HepG2 (cell line): Measurements from ENCODE around the gene NLRC5. TPM values are rescaled to one million over a fixed set of nuclear protein-coding genes. Genes with fewer than 3 reads are reported as not detected.

Experiments
- AKAP8 ChIP-seq: sonication (generic); formaldehyde crosslinking; IDR thresholded peaks from 2 replicates; pipeline ENCODE4 v1.5.1; 2020; ENCODE audit warnings: mild to moderate bottlenecking, missing genetic modification reagents
- HMGXB3 ChIP-seq: sonication (generic); formaldehyde crosslinking; IDR thresholded peaks from 2 replicates; pipeline ENCODE4 v1.4.0; 2020; ENCODE audit warnings: missing genetic modification reagents, borderline replicate concordance
- KAT8 ChIP-seq: IDR thresholded peaks from 2 replicates; pipeline ENCODE4 v1.6.1; 2016; ENCODE audit warnings: missing genetic modification reagents, missing compliant biosample characterization
- SALL2 ChIP-seq: sonication (generic); formaldehyde crosslinking; IDR thresholded peaks from 2 replicates; pipeline ENCODE4 v1.8.1; 2023; ENCODE audit warnings: mild to moderate bottlenecking, missing genetic modification reagents, inconsistent platforms
- TEF ChIP-seq: sonication (generic); formaldehyde crosslinking; IDR thresholded peaks from 2 replicates; pipeline ENCODE4 v1.5.0; 2020; ENCODE audit warnings: missing genetic modification reagents
- TP53 ChIP-seq: sonication (generic); formaldehyde crosslinking; conservative IDR thresholded peaks from 2 replicates; pipeline ENCODE4 v1.4.0; 2020; ENCODE audit warnings: missing genetic modification reagents
- ZNF251 ChIP-seq: sonication (generic); formaldehyde crosslinking; IDR thresholded peaks from 2 replicates; pipeline ENCODE4 v1.9.0; 2021; ENCODE audit warnings: mild to moderate bottlenecking, missing genetic modification reagents
- ZNF274 ChIP-seq: sonication (generic); formaldehyde crosslinking; IDR thresholded peaks from 2 replicates; pipeline ENCODE4 v1.5.1; 2020; ENCODE audit warnings: mild to moderate bottlenecking, missing genetic modification reagents
- ZSCAN30 ChIP-seq: sonication (generic); formaldehyde crosslinking; IDR thresholded peaks from 2 replicates; pipeline ENCODE4 v1.5.0; 2020; ENCODE audit warnings: mild to moderate bottlenecking, missing genetic modification reagents
- polyA plus RNA-seq, 8 experiments: library from polyadenylated mRNA; depleted of rRNA in 3 of 8; stranded (reverse) in 7 of 8; unstranded in 1 of 8; fragments of >200 nt; fragmentation: Illumina TruSeq in 4 of 8; extraction: Trizol in 4 of 8; gene quantifications; 2 replicates each; pipeline versions ENCODE4 v1.2.1 to v1.2.3, GENCODE V29; 2011 to 2016; ENCODE audit warnings: low read depth in 4 of 8, missing spikeins in 1 of 8, mixed read lengths in 1 of 8; ENCODE audit not compliant: insufficient read depth in 1 of 8
- total RNA-seq, 5 experiments: library from RNA; depleted of rRNA; stranded (reverse); fragments of >200 nt; fragmentation: Illumina TruSeq; extraction: Trizol; gene quantifications; 2 replicates each; pipeline ENCODE4 v1.2.3, GENCODE V29; 2016; ENCODE audit warnings: low read depth in 1 of 5
- TF ChIP-seq, protein P1 (sequence below): sonication (generic); formaldehyde crosslinking; IDR thresholded peaks from 2 replicates; pipeline ENCODE4 v1.4.0; 2020; ENCODE audit warnings: missing genetic modification reagents
- TF ChIP-seq, protein P2 (sequence below): sonication (generic); formaldehyde crosslinking; IDR thresholded peaks from 2 replicates; pipeline ENCODE4 v1.5.0; 2020; ENCODE audit warnings: missing genetic modification reagents
- TF ChIP-seq, protein P3 (sequence below): sonication (generic); formaldehyde crosslinking; IDR thresholded peaks from 2 replicates; pipeline ENCODE4 v1.4.0; 2020; ENCODE audit warnings: mild to moderate bottlenecking, low read depth, missing genetic modification reagents

Gene NLRC5
- total and polyA plus RNA-seq, 2 of the 13 experiments (the other 11 are each of a cell fraction or from before 2014, with no cell fraction given) = 6.3 to 12.7 TPM

- TF ChIP-seq, protein P1, sequence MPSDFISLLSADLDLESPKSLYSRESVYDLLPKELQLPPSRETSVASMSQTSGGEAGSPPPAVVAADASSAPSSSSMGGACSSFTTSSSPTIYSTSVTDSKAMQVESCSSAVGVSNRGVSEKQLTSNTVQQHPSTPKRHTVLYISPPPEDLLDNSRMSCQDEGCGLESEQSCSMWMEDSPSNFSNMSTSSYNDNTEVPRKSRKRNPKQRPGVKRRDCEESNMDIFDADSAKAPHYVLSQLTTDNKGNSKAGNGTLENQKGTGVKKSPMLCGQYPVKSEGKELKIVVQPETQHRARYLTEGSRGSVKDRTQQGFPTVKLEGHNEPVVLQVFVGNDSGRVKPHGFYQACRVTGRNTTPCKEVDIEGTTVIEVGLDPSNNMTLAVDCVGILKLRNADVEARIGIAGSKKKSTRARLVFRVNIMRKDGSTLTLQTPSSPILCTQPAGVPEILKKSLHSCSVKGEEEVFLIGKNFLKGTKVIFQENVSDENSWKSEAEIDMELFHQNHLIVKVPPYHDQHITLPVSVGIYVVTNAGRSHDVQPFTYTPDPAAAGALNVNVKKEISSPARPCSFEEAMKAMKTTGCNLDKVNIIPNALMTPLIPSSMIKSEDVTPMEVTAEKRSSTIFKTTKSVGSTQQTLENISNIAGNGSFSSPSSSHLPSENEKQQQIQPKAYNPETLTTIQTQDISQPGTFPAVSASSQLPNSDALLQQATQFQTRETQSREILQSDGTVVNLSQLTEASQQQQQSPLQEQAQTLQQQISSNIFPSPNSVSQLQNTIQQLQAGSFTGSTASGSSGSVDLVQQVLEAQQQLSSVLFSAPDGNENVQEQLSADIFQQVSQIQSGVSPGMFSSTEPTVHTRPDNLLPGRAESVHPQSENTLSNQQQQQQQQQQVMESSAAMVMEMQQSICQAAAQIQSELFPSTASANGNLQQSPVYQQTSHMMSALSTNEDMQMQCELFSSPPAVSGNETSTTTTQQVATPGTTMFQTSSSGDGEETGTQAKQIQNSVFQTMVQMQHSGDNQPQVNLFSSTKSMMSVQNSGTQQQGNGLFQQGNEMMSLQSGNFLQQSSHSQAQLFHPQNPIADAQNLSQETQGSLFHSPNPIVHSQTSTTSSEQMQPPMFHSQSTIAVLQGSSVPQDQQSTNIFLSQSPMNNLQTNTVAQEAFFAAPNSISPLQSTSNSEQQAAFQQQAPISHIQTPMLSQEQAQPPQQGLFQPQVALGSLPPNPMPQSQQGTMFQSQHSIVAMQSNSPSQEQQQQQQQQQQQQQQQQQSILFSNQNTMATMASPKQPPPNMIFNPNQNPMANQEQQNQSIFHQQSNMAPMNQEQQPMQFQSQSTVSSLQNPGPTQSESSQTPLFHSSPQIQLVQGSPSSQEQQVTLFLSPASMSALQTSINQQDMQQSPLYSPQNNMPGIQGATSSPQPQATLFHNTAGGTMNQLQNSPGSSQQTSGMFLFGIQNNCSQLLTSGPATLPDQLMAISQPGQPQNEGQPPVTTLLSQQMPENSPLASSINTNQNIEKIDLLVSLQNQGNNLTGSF = no peak
- TF ChIP-seq ZSCAN30 (CRISPR knock-in tag) (peak; percentile 47; the same call in 1 of the 2 replicates), TEF (CRISPR knock-in tag) (no peak), KAT8 (CRISPR knock-in tag) (peak; percentile 55; the same call in 1 of the 2 replicates), ZNF274 (CRISPR knock-in tag) (peak; percentile 82; the same call in 1 of the 2 replicates), ZNF251 (no peak), SALL2 (CRISPR knock-in tag) (no peak), TP53 (CRISPR knock-in tag) (no peak), HMGXB3 (CRISPR knock-in tag) (no peak), AKAP8 (no peak)
- TF ChIP-seq, protein P2, sequence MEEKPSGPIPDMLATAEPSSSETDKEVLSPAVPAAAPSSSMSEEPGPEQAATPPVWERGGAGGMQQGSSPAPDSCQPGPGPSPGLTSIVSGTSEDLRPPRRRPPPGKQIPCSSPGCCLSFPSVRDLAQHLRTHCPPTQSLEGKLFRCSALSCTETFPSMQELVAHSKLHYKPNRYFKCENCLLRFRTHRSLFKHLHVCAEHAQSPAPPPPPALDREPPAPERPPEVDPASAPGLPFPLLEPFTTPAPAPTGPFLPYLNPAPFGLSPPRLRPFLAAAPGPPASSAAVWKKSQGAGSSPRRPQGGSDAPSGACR (CRISPR knock-in tag) = no peak
- TF ChIP-seq, protein P3, sequence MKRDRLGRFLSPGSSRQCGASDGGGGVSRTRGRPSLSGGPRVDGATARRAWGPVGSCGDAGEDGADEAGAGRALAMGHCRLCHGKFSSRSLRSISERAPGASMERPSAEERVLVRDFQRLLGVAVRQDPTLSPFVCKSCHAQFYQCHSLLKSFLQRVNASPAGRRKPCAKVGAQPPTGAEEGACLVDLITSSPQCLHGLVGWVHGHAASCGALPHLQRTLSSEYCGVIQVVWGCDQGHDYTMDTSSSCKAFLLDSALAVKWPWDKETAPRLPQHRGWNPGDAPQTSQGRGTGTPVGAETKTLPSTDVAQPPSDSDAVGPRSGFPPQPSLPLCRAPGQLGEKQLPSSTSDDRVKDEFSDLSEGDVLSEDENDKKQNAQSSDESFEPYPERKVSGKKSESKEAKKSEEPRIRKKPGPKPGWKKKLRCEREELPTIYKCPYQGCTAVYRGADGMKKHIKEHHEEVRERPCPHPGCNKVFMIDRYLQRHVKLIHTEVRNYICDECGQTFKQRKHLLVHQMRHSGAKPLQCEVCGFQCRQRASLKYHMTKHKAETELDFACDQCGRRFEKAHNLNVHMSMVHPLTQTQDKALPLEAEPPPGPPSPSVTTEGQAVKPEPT (CRISPR knock-in tag) = no peak
These were observed 38.2 kb upstream of the NLRC5 start (continued) for GRCh38 chr16:56950881-56951771.
